Choroid plexus epithelial cell (primary cell): ENCODE measurements around the gene DOCK2.

Experiments
- DNase-seq: peaks from one replicate; pipeline ENCODE4 v3.0.0-alpha.2; 2010; ENCODE audit warnings: low read depth
- H3K4me3 ChIP-seq: 2 replicates; pipeline ENCODE4 v1.5.1; 2011; ENCODE audit warnings: low read depth, mild to moderate bottlenecking, control low read depth, low read length, moderate library complexity
- CTCF ChIP-seq: conservative IDR thresholded peaks from 2 replicates; pipeline ENCODE4 v1.5.1; 2011; ENCODE audit warnings: low read depth, mild to moderate bottlenecking, control low read depth, inconsistent platforms, low read length, moderate library complexity

The DOCK2 gene

GRCh38 chr5:170078458-170078857 is 441.4 kb downstream of the DOCK2 start:
- TF ChIP-seq CTCF, result no peak
- no peak overlapping the region for H3K4me3 ChIP-seq

GRCh38 chr5:170078931-170079330 is 441.9 kb downstream of the DOCK2 start:
- no peak for TF ChIP-seq CTCF
- DNase-seq, result no peak
- H3K4me3 ChIP-seq, result no peak overlapping the region

More at GRCh38 chr5:170078458-170078857, 441.4 kb downstream of the DOCK2 start:
- DNase-seq, result no peak

GRCh38 chr5:170080217-170080616 is 443.1 kb downstream of the DOCK2 start:
- H3K4me3 ChIP-seq, result no peak overlapping the region
- no peak for DNase-seq
- no peak for TF ChIP-seq CTCF

- no peak for DNase-seq
- H3K4me3 ChIP-seq, result no peak overlapping the region
- no peak for TF ChIP-seq CTCF
These were observed 443.8 kb downstream of the DOCK2 start for GRCh38 chr5:170080786-170081445.

- no peak for TF ChIP-seq CTCF
- DNase-seq, result no peak
- no peak overlapping the region for H3K4me3 ChIP-seq
These were observed 444.5 kb downstream of the DOCK2 start for GRCh38 chr5:170081616-170082015.

- TF ChIP-seq CTCF, result no peak
- DNase-seq, result no peak
- H3K4me3 ChIP-seq, result no peak overlapping the region
These were observed 445.6 kb downstream of the DOCK2 start for GRCh38 chr5:170082701-170083100.

GRCh38 chr5:170087168-170087817 is 450.2 kb downstream of the DOCK2 start:
- no peak overlapping the region for H3K4me3 ChIP-seq
- no peak for TF ChIP-seq CTCF
- no peak for DNase-seq
